Omental fat pad (tissue), 4 donors: ENCODE results near the gene SERINC2. TPM values are rescaled to one million over a fixed set of nuclear protein-coding genes. Genes with fewer than 3 reads are reported as not detected.

Experiments used
- ATAC-seq: fragments of 150-250 bp; one replicate; pipeline ENCODE4 v1.9.1; 2016; ENCODE audit warnings: mild to moderate bottlenecking, moderate library complexity; ENCODE audit not compliant: low FRiP score
- DNase-seq: peaks from one replicate; pipeline ENCODE4 v3.0.0-alpha.2; 2019; ENCODE audit warnings: low spot score
- total RNA-seq, 4 donors: library from RNA; depleted of rRNA; stranded (reverse); fragments of >200 nt; gene quantifications; one replicate each; pipeline ENCODE4 v1.1.0, GENCODE V29; 2016
- TF ChIP-seq, protein P1 (sequence below), 3 donors: fragments of 450-650 bp; IDR thresholded peaks; one replicate each; pipeline ENCODE4 v1.5.1; 2016 to 2017; ENCODE audit warnings: antibody characterized with exemption in 3 of 3, mild to moderate bottlenecking in 3 of 3, moderate library complexity in 2 of 3

SERINC2 gene
- total RNA-seq, 4 donors from 2014 or later = 2.2 to 12.2 (median 5.4) TPM

GRCh38 chr1:31433396-31433930 lies 20.4 kb downstream of the SERINC2 start:
- ATAC-seq (no peak), DNase-seq (no peak)
- TF ChIP-seq, protein P1, sequence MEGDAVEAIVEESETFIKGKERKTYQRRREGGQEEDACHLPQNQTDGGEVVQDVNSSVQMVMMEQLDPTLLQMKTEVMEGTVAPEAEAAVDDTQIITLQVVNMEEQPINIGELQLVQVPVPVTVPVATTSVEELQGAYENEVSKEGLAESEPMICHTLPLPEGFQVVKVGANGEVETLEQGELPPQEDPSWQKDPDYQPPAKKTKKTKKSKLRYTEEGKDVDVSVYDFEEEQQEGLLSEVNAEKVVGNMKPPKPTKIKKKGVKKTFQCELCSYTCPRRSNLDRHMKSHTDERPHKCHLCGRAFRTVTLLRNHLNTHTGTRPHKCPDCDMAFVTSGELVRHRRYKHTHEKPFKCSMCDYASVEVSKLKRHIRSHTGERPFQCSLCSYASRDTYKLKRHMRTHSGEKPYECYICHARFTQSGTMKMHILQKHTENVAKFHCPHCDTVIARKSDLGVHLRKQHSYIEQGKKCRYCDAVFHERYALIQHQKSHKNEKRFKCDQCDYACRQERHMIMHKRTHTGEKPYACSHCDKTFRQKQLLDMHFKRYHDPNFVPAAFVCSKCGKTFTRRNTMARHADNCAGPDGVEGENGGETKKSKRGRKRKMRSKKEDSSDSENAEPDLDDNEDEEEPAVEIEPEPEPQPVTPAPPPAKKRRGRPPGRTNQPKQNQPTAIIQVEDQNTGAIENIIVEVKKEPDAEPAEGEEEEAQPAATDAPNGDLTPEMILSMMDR (IDR thresholded peaks at IDR 0.05) = no peak

GRCh38 chr1:31434101-31434871 lies 21.3 kb downstream of the SERINC2 start:
- no peak for ATAC-seq
- TF ChIP-seq, protein P1 (IDR thresholded peaks at IDR 0.05) = no peak
- DNase-seq = no peak

- TF ChIP-seq, protein P1 (IDR thresholded peaks at IDR 0.05) = no peak
- DNase-seq (no peak), ATAC-seq (no peak)
Observed at GRCh38 chr1:31434979-31435378, 22.0 kb downstream of the SERINC2 start.

- TF ChIP-seq, protein P1 (IDR thresholded peaks at IDR 0.05) = no peak
- DNase-seq (no peak), ATAC-seq (no peak)
Observed at GRCh38 chr1:31435471-31436409, 22.7 kb downstream of the SERINC2 start.

DNA sequence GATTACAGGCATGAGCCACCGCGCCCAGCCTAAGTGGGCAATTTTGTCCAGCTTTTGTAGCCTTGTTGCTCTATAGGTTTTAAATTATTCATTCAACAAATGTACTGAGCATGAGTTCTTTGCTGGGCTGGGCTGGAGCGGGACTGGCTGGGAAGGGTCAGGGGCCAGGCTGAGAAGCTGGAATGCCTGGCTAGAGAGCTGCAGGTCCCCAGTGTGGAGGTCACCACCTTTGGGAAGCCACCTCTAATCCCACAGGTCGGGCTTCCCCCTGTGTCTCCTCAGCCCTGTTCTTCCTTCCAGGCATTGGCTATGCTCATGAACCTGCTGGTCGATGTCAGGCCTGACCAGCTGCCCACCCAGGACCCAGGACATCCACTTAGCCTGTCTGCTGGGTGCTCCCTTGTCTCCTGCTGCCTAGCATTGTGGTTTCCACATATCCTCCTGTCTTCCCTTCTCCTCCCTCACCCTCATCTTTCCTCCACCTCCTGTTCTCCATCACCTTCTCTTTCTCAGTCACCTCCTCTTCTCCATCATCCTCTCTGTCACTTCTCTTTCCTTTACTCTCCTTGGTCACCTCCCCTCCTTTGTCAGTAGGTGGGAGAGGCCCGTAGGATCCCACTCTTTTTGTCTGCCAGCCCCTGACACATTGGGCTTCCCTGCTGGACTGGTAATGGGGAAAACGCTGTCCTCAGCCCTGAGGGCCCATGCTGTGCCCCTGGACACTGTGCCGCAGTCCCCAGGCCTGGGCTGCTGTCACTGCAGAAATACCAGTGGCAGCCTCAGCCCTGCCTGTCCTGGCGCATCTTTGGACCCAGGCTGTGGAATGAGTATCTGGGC lies 23.8 kb downstream of the SERINC2 start:
- ATAC-seq = no peak

More for the DNA sequence above, 23.8 kb downstream of the SERINC2 start:
- TF ChIP-seq, protein P1 (IDR thresholded peaks at IDR 0.05) = no peak
- no peak for DNase-seq
